Adrenal gland (tissue), 5 donors: ENCODE data around the gene C10orf120.

Experiments used
- CTCF ChIP-seq, 6 experiments: fragments of 450-650 bp in 4 of 6; fragments of 200-600 bp in 2 of 6; sonication (generic) in 1 of 6; IDR thresholded peaks; 1 replicate in 5 of 6; 2 replicates in 1 of 6; pipeline versions ENCODE4 v1.5.1 to v1.8.0; 2016 to 2021; ENCODE audit warnings: antibody characterized with exemption in 6 of 6, mild to moderate bottlenecking in 2 of 6, moderate library complexity in 1 of 6
- POLR2A ChIP-seq, 2 donors: fragments of 450-650 bp; IDR thresholded peaks; one replicate each; pipeline ENCODE4 v1.6.1; 2017; ENCODE audit warnings: antibody characterized with exemption in 2 of 2, mild to moderate bottlenecking in 2 of 2, moderate library complexity in 1 of 2
- donor health status: DM: no; HTN: no; CAD: no.

GRCh38 chr10:122746408-122746807, 46.8 kb upstream of the C10orf120 start:
- TF ChIP-seq CTCF (IDR thresholded peaks at IDR 0.05) (no peak), POLR2A (IDR thresholded peaks at IDR 0.05) (no peak)
